GM12873 (cell line): Measurements from ENCODE around the gene JPT2.

Experiments used
- TF ChIP-seq, protein P1 (sequence below): IDR thresholded peaks from 2 replicates; pipeline ENCODE4 v1.5.1; 2012; ENCODE audit warnings: low read depth, mild to moderate bottlenecking, moderate library complexity, low read length, control low read depth; ENCODE audit not compliant: insufficient read depth; ENCODE audit errors: missing control alignments

JPT2 gene

DNA sequence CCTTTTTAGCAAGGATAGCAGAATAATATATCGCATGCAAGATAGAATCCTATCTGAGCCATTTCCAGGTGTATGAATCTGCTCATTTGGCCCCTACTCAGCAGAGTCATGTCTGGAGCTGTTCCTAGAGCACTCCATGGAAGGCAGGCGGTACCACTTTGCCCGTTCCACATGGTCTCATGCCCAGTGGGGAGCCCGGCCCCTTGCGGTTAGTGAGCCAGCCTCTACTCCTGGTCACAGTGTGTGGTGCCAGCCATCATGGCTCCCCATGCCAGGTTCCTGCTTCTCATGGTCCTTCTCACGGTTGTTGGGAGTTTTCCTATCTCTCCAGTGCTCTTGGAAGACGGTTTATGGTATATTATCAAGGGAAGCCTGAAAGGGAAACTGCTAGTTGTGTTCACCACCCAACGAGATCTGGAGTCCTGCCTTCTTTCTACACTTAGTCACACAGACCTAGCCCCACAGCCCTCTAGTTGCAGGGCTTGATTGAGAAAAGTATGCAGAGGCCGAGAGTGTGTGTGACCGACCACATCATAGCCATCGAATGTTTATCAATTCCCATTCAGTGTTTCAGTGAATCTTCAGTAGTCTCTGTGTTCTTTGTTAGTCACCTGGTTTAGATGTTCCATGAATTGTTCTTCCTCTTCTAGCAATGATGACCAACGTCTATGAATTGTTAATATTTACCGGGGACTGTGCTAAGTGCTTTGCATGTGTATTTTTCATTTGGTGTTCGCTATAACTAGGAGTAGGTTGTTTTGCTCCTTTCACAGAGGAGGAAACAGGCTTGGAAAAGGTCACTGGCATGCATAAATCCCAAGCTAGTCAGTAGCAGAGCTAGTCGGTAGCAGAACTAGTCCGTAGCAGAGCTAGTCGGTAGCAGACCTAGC lies 9.6 kb downstream of the JPT2 start:
- TF ChIP-seq, protein P1, sequence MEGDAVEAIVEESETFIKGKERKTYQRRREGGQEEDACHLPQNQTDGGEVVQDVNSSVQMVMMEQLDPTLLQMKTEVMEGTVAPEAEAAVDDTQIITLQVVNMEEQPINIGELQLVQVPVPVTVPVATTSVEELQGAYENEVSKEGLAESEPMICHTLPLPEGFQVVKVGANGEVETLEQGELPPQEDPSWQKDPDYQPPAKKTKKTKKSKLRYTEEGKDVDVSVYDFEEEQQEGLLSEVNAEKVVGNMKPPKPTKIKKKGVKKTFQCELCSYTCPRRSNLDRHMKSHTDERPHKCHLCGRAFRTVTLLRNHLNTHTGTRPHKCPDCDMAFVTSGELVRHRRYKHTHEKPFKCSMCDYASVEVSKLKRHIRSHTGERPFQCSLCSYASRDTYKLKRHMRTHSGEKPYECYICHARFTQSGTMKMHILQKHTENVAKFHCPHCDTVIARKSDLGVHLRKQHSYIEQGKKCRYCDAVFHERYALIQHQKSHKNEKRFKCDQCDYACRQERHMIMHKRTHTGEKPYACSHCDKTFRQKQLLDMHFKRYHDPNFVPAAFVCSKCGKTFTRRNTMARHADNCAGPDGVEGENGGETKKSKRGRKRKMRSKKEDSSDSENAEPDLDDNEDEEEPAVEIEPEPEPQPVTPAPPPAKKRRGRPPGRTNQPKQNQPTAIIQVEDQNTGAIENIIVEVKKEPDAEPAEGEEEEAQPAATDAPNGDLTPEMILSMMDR = no peak

DNA sequence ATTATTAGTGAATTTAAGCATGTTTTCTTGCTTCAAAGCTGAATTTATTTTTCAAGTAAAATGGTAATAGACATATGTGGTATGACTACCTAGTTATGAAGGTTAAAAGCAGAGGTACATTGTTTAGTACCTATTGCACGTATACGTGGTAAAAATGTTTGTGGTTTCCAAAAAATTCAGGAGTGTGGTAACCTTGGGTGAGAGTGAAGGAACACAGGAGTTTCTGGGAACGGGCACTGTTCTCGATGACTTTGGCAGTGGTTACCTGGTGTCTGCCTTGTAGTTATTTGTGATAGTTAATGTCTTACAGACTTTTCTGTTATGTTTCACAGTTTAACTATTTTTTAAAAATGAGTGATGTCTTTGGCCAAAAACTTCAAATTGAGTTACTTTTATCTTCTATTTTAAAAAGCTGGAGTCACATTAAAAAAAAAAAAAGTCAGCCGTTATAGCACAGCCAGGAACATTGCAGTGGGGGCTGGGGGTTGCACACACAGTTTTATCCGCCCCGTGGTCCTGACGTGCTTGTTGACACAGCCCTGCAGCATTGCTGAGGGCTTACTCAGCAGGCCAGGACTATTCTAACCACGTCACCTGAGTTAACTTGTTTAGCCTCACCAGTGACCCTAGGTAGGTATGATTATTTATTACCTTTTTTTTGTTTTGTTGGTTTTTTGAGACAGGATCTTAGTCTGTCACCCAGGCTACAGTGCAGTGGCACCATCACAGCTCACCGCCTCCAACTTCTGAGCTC lies 10.9 kb downstream of the JPT2 start:
- TF ChIP-seq, protein P1 = no peak

DNA sequence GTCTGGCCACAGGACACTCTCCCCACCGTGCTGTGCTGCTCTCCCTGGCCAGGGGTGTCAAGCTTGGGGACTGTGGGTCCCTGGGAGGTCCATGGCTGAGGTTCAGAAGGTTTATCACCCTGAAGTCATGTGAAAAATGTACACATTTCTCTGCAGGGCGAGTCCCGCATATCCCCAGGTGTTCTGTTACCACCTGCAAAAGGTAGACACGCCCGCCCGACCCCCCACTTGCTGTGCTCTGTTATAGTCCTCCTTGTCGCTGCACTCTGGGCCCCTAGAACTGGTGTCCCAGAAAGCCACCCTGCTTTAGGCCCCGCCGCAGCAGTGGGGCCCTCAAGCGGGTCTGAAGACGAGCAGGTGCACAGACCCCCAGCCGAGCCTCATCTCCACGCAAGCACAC lies 11.8 kb downstream of the JPT2 start:
- TF ChIP-seq, protein P1 = no peak

GRCh38 chr16:1690810-1691209 lies 12.7 kb downstream of the JPT2 start:
- TF ChIP-seq, protein P1 = no peak

DNA sequence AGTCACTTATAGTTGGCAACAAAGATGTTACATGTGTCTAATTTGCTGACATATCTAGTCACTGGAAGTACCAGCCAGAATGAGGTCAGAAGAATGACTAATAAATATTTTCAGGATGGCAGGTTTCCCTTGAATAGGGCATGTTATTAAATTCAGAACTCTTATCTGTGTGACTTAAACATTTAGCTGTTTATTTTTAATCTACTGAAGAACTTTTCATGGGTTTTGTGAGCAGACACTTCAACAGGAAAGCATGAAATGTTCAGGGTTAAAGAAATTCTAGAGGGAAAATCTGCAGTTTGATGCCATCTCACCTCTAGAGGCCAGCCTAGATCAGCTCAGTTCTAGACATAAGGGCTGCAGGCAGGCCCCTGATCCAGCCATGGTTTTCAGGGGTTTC lies 13.2 kb downstream of the JPT2 start:
- TF ChIP-seq, protein P1 = peak; percentile 13

DNA sequence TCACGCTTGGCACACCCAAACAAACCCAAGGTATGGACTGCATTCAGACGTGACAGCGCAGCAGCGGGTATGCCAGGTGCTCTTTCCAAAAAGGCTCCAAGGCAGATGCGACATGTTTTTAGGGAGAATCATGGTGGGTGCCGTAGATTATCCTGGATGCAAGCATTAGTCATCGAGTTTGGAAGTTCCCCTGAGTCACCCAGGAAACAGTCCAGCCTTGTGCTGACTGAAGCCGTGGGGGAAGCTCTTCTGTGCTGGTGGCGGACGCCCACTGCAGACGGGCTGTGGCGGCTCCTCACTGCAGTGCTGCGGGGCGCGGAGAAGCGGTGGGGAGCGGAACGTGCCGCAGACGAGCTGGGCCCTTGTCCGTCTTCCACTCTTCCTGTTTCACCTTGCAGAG lies 13.9 kb downstream of the JPT2 start:
- TF ChIP-seq, protein P1 = no peak

- TF ChIP-seq, protein P1 = no peak
Measured at GRCh38 chr16:1696863-1697262, 18.8 kb downstream of the JPT2 start.
